GM13977 (cell line): ENCODE data around the gene SSH2.

Experiments used
- DNase-seq: peaks from one replicate; pipeline ENCODE4 v3.0.0; 2012; ENCODE audit warnings: low spot score
- CTCF ChIP-seq: IDR thresholded peaks from 2 replicates; pipeline ENCODE4 v1.5.1; 2012; ENCODE audit warnings: mild to moderate bottlenecking, control low read depth; ENCODE audit not compliant: insufficient read depth; ENCODE audit errors: extremely low read depth, missing control alignments
- in situ Hi-C: fragments of 300-500 bp; cut with MboI; formaldehyde crosslinking; loops from one replicate; pipeline ENCODE4 v1.12.0; 2022; ENCODE audit warnings: low sequenced_read_pairs, low pct_unique_long_range_greater_than_20kb, mixed read lengths, inconsistent platforms; ENCODE audit not compliant: unreplicated experiment

The SSH2 gene

GRCh38 chr17:29840884-29841283 is 89.1 kb downstream of the SSH2 start:
- no peak for TF ChIP-seq CTCF
- in situ Hi-C loops: no loop called here
- DNase-seq: no peak

DNA sequence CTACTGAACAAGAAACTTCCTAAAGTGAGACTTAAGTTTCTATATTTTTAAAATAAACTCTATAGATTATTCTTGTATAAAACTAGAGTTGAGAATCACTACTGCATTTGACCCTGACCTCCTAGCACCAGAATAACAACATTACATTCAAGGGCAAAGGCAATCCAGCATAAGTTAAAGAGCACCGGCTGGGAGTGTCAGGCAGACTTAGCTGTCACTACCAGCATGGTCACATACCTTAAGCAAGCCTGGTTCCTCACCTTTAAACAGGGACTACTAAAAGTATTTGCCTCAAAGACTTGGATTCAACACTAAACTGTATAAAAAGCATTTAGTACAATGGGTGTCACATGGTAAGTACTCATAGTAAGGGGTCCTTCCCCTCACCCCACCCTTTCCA is 90.4 kb downstream of the SSH2 start:
- DNase-seq: no peak
- TF ChIP-seq CTCF: no peak
- in situ Hi-C loops: no loop called here

DNA sequence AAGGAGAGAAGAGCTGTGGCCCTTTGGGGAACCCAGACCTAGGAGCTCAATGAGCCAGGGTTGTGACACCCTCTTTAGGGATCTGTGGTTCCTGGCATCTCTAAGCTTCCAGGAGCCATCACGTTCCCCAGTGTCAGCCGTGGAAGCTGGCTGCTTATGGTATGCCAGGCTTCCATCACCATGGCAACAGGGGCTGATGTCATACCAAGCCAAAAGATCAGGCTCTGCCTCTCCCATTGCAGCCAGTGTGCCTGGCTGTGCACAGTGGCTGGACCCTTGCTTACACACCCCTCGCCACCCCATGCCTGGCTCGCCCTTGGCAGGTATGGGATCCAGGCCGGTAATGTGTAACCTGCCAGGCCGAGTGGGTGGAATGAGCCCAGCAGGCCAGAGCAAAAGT is 91.1 kb downstream of the SSH2 start:
- in situ Hi-C loops: no loop called here
- DNase-seq: no peak
- TF ChIP-seq CTCF: no peak

- DNase-seq: no peak
- TF ChIP-seq CTCF: no peak
- in situ Hi-C loops: no loop called here
Measured at GRCh38 chr17:29837531-29837930, 92.5 kb downstream of the SSH2 start.

DNA sequence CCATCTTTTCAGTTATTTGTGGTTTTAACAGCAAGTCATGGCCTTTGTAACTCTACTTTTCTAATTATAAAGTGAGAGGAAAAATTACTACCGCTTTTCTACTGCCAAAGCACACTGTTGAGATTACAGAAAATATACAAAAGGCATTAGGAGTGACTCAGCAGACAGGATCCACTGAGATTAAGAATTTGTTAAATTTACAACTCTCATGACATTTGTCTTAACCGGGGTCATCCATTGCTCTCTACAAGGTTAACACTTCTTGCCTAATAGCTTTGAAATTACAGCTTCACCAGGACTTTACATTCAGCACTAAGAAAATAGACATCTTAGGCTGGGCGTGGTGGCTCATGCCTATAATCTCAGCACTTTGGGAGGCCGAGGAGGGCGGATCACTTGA is 93.4 kb downstream of the SSH2 start:
- DNase-seq: no peak
- in situ Hi-C loops: no loop called here

GRCh38 chr17:29835435-29836351 is 94.3 kb downstream of the SSH2 start:
- no peak for TF ChIP-seq CTCF
- in situ Hi-C loops: no loop called here

More for the DNA sequence above, 93.4 kb downstream of the SSH2 start:
- TF ChIP-seq CTCF: no peak

DNA sequence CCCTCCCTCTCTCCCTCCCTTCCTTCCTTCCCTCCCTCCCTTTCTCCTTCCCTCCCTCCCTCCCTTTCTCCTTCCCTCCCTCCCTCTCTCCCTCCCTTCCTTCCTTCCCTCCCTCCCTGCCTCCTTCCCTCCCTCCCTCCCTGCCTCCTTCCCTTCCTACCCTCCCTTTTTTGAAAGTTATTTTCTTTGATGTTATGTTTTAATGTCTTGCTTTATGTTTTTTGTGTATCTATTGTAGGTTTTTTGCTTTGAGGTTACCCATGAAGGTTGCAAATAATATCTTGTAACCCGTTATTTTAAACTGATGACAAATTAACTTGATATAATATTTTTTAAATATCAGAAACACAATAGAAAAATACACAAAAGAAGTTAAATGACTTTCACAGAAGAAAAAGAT is 96.2 kb downstream of the SSH2 start:
- in situ Hi-C loops: no loop called here
- no peak for TF ChIP-seq CTCF
- no peak for DNase-seq

More at GRCh38 chr17:29835435-29836351, 94.3 kb downstream of the SSH2 start:
- no peak for DNase-seq
